PFSK-1 (cell line): ENCODE results near the gene SRSF2.

Source experiments
- POLR2AphosphoS5 ChIP-seq: IDR thresholded peaks from 2 replicates; pipeline ENCODE4 v1.6.1; 2012; ENCODE audit warnings: low read depth, mild to moderate bottlenecking, control low read depth, low read length, moderate library complexity
- SIN3A ChIP-seq: IDR thresholded peaks from 2 replicates; pipeline ENCODE4 v1.6.1; 2012; ENCODE audit warnings: mild to moderate bottlenecking, low read length, moderate library complexity, borderline replicate concordance; ENCODE audit not compliant: insufficient read depth
- TAF1 ChIP-seq: IDR thresholded peaks from 2 replicates; pipeline ENCODE4 v1.6.1; 2012; ENCODE audit warnings: low read length, control low read depth, borderline replicate concordance; ENCODE audit not compliant: insufficient read depth
- TF ChIP-seq, protein P1 (sequence below), 2 experiments: IDR thresholded peaks; 2 replicates each; pipeline versions ENCODE4 v1.6.1 to v1.8.0; 2011 to 2012; ENCODE audit warnings: low read depth in 2 of 2, low read length in 2 of 2, control low read depth in 1 of 2, inconsistent platforms in 1 of 2, mild to moderate bottlenecking in 1 of 2, moderate library complexity in 1 of 2; ENCODE audit not compliant: insufficient read depth in 1 of 2

DNA sequence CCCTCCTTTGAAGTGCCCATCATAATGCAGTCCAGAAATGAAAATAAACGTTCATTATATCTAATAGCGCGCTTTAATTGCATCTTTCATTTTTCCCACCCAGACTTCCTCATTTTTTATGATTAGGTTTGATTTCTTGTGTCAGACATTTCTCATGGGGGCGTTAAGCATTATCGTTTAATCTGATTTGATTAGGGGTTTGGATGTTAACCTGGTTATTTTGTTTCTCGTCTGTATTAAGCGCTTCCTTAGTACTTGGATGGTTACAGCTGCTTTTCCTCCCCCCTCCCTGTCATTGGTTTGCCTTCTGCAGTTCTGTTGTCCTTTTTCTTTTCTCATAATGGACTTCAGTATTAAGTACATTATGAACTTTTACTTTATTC, 1.3 kb upstream of the SRSF2 start:
- TF ChIP-seq TAF1 (no peak), POLR2AphosphoS5 (no peak), SIN3A (no peak)
- TF ChIP-seq, protein P1, sequence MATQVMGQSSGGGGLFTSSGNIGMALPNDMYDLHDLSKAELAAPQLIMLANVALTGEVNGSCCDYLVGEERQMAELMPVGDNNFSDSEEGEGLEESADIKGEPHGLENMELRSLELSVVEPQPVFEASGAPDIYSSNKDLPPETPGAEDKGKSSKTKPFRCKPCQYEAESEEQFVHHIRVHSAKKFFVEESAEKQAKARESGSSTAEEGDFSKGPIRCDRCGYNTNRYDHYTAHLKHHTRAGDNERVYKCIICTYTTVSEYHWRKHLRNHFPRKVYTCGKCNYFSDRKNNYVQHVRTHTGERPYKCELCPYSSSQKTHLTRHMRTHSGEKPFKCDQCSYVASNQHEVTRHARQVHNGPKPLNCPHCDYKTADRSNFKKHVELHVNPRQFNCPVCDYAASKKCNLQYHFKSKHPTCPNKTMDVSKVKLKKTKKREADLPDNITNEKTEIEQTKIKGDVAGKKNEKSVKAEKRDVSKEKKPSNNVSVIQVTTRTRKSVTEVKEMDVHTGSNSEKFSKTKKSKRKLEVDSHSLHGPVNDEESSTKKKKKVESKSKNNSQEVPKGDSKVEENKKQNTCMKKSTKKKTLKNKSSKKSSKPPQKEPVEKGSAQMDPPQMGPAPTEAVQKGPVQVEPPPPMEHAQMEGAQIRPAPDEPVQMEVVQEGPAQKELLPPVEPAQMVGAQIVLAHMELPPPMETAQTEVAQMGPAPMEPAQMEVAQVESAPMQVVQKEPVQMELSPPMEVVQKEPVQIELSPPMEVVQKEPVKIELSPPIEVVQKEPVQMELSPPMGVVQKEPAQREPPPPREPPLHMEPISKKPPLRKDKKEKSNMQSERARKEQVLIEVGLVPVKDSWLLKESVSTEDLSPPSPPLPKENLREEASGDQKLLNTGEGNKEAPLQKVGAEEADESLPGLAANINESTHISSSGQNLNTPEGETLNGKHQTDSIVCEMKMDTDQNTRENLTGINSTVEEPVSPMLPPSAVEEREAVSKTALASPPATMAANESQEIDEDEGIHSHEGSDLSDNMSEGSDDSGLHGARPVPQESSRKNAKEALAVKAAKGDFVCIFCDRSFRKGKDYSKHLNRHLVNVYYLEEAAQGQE (IDR thresholded peaks at IDR 0.05; ENCODE audit: insufficient read depth in 1 of 2, low read depth in 2 of 2, low read length in 2 of 2) = no peak
